Measurements from ENCODE around the gene ARHGEF37.

The ARHGEF37 gene

DNA sequence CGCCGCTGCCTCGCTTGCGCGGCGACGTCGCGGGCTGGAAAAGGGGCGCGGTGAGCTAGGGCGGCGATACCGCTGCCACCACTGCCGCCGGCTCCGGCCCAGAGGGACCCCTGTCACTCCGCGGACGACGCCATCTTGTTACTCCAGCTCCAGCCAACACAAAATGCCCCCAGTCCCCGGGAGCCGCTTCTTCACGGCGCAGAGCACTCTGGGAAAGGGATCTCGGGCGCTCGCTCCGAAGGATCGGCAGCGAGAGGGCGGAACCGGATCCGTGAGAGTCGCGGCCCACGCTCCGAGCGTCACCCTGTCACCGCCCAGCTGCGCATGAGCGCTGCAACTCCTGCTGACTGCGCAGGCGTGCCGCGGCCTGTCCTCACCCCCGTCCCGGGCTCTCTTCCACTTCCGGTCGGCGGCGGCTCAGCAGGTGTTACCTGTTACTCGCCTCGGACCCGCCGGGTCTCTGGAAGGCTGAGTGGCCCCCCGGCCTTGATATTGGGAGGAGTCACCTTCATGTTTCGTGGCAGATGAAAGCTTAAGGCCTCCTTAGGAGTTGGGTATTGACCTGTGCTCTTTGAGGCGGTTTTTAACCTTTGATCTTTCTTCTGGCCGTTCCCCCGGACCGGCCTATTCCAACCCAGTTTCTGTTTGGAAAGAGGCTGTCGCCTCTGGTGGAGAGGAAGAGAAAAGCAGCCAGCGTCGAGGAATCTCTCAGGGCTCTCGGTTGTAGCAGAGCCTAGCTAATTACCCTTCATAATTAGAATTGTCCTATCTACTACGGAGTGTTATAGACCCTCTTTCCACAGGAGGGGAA is 29.9 kb upstream of the ARHGEF37 start, which contains the start of gene CSNK1A1:
CSNK1A1 (minus strand) TSS at position 213 of the 811 bp plus-strand sequence. CDS start 475 bp downstream, outside the sequence.
- no peak for FAIRE-seq
- DNase-seq (ENCODE audit: insufficient read length, low spot score): peak; percentile 92
- TF ChIP-seq, protein P1, sequence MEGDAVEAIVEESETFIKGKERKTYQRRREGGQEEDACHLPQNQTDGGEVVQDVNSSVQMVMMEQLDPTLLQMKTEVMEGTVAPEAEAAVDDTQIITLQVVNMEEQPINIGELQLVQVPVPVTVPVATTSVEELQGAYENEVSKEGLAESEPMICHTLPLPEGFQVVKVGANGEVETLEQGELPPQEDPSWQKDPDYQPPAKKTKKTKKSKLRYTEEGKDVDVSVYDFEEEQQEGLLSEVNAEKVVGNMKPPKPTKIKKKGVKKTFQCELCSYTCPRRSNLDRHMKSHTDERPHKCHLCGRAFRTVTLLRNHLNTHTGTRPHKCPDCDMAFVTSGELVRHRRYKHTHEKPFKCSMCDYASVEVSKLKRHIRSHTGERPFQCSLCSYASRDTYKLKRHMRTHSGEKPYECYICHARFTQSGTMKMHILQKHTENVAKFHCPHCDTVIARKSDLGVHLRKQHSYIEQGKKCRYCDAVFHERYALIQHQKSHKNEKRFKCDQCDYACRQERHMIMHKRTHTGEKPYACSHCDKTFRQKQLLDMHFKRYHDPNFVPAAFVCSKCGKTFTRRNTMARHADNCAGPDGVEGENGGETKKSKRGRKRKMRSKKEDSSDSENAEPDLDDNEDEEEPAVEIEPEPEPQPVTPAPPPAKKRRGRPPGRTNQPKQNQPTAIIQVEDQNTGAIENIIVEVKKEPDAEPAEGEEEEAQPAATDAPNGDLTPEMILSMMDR (IDR thresholded peaks at IDR 0.05; ENCODE audit: insufficient read depth, missing control alignments): peak; percentile 66

DNA sequence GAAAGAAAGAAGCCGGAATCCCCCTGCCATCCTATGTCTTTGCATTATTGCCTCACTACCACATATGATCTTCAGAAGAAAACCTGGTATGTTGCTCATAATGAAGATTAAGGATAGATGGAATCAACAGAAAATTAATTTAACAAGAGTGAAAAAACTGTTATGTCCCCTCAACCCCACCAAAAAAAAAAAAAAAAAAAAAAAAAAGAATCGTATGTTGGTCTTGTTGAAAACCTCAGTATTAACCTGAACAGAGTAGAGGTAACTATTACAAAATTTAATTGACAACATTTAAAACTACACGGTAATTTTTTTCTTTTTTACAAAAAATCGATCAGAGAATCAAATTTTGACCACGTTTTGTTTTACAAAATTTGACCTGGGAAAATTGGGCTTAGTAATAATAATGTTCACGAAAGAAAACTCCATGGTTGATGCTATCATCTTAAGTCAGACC is 29.2 kb upstream of the ARHGEF37 start:
- DNase-seq (ENCODE audit: insufficient read length, low spot score) (no peak), FAIRE-seq (no peak)
- TF ChIP-seq, protein P1 (IDR thresholded peaks at IDR 0.05; ENCODE audit: insufficient read depth, missing control alignments): no peak

DNA sequence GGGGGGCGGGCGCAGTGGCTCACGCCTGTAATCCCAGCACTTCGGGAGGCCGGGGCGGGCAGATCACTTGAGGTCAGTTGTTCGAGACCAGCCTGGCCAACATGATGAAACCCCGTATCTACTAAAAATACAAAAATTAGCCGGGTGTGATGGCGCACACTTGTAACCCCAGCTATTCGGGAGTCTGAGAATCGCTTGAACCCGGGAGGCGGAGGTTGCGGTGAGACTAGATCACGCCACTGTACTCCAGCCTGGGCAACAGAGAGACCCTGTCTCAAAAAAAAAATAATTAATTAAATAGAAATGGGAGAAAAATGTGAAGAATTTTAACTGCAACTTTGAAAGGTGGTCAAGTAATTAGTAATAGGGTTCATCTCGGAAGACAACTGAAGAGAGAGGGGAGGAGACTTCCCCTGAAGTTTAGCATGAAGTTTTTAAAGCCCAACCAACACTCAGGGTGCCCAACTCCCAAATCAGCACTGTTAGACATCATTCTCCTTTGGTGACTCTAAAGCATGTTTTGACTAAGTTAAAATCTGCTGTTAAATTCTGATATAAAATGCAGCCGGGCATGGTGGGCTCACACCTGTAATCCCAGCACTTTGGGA is 28.6 kb upstream of the ARHGEF37 start:
- DNase-seq (ENCODE audit: insufficient read length, low spot score): no peak
- TF ChIP-seq, protein P1 (IDR thresholded peaks at IDR 0.05; ENCODE audit: insufficient read depth, missing control alignments): no peak
- no peak for FAIRE-seq

DNA sequence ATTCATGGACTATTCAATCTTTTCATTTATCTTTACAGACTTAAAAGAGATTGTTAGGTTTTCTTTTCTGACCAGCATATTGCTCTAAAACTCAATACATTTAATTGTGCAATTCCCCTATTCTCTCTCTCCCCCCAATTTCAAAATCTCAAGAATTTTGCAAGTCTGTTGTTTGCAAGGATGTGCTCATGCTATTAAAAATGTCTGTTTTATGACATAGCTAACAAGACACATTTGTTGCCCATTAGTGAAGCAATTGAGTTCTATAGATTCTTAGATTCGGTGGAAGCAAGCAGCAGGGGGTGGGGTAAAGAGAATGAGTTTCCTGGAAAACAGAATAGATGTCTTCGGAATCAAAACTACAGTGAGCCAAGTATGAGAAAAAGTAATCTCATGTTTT is 21.6 kb upstream of the ARHGEF37 start:
- TF ChIP-seq, protein P1 (IDR thresholded peaks at IDR 0.05; ENCODE audit: insufficient read depth, missing control alignments): no peak
- FAIRE-seq (no peak), DNase-seq (ENCODE audit: insufficient read length, low spot score) (no peak)

DNA sequence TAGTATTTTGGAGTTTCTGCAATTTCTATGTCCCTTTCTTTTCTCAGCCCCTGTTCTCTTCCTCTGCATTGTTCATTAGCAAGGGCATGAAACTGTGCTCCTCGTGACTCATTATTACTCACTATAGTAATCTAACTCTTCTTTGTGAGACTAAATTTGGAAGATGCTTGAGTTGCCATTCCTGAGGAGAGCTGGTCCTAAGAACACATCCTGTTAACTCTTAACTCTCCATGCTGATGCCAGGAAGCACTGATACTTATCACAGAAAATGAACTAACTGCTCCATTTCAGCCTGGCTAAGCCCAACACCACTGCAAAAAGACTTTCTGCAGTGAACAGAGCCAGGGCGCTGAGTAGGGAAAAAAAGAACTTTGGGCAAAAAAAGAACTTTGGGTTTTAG is 19.4 kb upstream of the ARHGEF37 start:
- FAIRE-seq (no peak), DNase-seq (ENCODE audit: insufficient read length, low spot score) (no peak)
- TF ChIP-seq, protein P1 (IDR thresholded peaks at IDR 0.05; ENCODE audit: insufficient read depth, missing control alignments): no peak

DNA sequence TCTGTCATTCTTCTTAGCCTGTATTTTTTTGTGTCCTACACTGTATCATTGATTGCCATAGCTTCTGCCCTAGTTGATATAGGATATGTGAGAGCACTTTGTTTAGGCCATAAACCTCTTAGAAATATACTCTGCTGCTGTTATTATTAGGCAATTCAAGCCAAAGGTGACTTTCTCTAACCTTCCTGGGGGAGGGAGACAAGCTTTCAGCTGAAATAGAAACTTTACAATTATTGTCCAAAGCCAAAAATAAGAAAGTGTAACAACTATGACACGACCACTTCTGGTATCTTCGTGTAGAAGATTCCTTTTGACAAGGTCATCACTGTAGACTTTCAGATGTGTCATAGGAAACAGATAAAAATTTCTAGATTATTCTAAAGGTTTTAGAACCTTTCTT is 17.8 kb upstream of the ARHGEF37 start:
- no peak for DNase-seq (ENCODE audit: insufficient read length, low spot score)
- no peak for FAIRE-seq
- TF ChIP-seq, protein P1 (IDR thresholded peaks at IDR 0.05; ENCODE audit: insufficient read depth, missing control alignments): no peak
